Activated effector memory CD4-positive, alpha-beta T cell treated with anti-CD3 and anti-CD28 coated beads, Interleukin-2, amount 50 U/mL, for 16 hours (primary cell): Measurements from ENCODE around the gene TNS3.

Experiments
- DNase-seq: peaks from one replicate; pipeline ENCODE4 v3.0.0-alpha.2; 2020

The TNS3 gene

DNA sequence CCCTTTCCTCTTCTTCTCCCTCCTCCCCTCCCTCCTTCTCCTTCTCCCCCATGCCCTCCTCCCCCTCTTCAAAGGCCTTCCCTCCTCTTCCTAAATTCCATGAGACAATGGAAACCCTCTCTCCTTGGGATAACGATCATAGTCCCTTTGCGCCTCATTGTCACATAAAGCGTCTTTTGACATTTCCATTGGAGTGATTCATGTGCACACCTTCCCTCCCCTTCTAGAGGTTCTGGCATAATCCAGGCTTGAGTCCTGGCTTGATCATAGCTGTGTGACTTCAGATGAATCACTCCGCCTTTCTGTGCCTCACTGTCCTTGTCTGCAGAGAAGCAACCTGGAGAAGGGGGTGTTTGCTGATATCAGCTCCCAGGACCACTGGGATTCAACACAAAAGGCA, 204.2 kb downstream of the TNS3 start:
- DNase-seq: no peak

DNA sequence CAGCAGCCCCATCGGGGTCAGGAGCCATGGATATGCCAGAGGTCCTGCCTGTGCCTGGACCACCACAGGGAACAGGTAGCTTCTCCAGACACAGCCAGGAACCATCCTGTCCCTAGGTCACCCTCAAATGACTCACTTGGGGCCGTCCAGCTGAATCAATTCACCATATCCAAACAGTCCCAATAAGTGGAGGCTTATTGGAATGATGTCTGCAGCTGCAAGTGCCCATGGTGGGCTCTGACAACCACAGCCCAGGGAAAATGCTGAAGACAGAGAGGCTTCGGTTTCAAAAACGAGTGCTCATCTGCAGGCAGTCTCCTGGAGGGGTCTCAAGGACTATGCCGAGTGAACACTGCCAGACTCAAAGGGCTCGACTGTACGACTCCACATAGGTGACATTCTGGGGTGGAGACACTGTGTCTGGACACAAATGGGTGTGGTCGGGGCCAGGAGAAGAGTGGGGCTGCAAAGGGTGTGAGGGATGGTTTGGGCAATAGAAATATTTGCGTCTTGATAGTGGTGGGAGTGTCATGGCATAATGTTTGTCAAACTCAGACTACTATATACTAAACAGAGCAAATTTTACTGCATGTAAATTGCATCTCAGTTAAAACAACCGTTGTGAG, 204.8 kb downstream of the TNS3 start:
- peak; percentile 24 for DNase-seq

DNA sequence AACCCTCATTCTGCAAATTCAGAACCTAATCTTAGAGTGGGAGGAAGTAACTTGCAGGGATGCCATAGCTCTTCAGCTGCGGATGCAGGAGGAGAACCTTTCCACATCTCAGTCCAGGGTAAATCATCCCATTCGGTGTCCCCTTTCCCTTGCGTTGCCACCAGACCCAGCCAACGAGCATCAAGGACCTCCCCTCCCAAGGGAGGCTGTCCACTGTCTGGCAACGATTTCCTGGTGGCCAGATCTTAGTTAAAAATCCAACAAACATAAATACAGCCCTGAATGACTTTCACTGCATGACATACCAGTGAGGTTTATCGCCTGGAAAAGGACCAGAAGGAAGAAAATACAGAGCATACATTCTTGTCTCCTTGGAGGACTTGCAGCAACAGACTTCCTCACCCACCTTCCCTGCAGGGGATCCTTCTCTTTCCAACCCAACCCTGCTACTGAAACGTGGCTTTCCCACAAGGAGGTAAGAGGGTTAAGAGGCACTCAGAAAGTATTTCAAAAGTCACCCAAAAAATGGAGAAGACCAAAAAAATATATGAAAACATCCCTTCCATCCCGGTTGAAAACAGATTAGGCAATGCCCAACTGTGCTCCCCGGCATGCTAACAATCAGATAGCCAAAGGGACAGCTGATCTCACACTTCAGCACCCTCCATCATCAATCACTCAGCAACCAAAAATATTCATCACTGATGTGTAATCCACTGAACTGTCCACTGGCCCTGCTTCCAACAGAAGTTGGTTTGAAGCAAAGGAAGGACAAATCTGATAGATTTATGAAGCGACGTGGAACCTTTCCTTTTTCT, 206.6 kb downstream of the TNS3 start:
- DNase-seq: no peak

DNA sequence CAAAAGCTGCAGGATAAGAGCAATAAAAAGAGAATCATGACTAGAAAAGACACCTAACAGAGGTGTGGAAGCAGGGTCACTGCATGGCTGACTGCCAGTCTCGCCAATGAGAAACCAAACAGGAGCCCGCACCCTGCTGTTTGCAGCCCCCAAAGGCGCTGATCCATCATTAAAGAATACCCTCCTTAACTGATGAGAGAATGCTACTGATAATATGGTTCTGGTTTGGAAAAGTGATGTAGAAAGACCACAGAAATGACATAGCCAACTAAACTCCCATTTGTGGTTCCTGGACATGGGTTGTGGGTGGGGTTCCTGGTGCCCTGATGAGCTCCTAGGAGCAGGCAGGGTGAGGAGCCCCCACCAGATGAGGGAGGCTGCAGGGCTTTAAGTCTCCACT, 207.4 kb downstream of the TNS3 start:
- DNase-seq: no peak

DNA sequence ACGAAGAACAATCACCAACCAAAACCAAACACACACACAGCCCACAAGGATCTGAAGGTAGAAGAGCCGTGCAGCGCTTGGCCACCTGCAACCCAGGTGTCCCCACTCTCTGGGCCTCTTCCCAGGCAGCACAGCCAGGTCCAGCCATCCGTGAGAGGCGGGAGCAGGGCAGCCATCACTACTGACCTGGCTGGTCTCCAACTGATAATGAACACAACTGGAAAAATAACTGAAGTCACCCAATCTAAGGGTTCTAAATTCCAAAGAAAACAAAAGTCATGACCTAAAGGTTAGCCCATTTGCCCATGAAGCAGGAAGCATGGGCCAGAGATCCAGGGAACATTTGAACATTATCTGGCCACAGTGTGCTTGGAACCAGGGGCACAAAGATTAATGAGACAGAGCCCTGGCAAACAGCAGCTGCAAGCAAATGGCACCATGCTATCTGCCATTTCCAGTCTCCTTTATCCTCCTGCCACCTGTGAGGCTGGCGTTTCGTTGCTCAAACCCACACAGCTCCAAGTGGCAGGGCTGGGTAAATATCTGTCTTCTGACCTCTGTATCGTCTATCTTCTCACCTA, 207.9 kb downstream of the TNS3 start:
- peak; percentile 9 for DNase-seq

DNA sequence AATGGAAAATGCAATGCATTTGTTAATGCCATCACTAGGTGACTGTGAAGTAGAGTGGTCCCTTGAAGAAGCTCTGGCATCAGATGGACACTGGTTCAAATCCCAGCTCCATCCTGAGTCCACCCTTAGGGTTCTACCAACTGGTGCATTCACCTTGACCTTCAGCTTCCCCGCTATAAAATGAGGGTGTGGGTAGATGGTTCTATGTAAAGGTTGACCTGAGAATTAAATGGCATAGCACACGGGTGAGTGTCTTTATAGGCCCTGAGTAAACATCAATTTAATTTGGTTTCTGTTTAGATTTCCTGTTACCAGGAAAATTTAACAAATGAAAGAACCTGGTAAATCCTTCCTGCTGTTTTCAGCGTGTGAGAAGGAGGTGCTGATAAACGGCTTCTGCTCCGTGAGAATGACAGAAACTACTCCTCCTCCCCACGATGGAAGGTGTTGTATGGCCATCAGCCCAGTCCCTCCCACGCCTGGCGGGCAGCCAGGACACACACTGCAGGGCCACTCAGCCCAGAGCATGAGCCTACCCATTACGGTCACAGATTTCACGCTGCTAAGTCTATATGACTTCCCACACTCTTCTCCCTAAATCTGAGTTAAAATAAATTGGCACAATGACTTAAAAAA, 210.1 kb downstream of the TNS3 start:
- DNase-seq: no peak

DNA sequence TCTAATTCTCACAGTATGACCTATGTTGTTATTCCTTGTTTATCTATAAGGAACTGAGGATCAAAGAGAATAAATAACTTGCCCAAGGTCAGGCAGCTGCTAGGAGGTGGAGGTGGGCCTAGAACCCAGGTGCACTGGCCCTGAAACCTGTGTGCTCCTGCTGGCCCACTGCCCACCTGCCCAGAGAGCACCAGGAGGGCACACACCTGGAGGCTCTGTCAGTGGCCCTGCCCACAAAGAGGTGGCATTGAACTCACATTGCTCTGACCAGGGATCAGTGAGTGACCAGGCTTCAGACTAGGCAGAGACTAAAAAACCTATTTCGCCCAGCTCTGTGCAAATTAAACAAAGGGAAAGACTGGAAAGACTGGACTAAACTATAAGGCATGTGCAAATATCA, 210.6 kb downstream of the TNS3 start:
- no peak for DNase-seq

DNA sequence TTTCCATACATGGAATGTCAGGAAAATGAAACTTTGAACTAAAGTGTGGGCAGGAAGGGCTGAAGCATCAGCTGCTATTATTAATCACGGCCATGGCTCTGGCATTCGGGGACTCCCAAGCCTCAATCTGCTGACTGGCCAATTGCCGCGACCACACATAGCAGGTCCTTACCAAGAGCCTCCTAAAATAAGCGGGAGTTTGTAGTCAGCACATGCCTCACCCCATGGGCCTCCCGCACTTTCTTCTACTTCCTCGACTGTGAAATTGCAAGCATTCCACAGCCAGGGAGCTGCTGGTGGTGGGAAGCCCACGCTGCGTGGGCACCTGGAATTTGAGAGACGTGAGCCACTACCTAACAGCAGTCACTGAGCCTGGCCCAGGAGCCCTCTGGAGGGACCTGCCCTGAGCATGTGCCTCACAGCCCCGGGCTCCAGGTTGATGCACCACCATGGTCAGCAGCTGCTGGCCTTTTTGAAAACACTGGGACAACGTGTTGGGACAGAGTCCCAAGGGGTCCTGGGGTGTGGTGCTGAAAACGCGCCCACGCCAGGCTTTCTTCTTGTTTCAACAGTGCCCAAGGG, 211.4 kb downstream of the TNS3 start:
- DNase-seq: no peak

DNA sequence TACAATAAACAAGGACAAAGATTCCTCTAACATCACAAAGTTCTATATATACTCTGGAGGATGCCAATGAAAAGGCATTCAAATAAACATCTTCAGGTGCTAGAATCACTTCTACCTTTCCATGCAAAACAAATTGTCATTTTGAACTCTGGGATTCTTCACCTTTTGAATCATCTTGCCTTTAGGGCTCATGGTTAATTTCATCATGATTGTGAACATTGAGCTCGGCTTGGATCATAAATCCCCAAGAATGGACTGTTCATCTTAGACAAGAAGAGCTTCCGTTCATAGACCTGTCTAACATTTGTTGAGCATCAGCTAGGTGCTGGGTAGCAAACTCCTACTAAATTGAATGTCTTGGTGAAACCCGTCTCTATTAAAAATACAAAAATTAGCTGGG, 212.2 kb downstream of the TNS3 start:
- DNase-seq: no peak

DNA sequence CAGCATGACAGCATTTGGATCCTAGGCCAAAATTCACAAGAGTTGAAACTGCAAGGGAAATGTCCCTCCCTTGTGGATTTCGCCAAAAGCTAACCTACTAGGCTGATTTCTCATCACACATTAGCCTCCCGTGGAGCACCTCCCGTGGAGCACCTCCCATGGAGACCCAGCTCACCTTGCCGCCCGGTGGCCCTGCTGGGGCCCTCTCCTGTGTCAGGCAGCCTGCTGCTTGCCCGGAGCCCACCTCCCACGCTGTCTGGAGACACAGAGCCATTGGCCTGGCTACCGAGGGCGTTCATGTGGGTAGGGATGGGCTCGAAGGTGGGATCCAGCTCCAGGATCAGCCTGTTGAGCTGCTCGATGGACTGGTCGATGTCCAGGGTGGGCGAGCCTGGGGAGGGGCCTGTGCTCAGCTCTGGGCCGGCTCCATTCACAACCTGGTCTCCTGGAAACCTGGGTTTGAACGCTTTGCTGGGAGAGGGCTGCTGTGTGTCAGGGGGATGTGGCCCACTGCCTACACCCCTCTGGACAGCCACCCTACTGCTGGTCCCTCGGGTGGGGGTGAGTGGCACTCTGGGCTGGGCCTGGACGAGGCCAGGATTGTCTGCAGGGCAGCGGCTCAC, 213.6 kb downstream of the TNS3 start:
- DNase-seq: no peak

DNA sequence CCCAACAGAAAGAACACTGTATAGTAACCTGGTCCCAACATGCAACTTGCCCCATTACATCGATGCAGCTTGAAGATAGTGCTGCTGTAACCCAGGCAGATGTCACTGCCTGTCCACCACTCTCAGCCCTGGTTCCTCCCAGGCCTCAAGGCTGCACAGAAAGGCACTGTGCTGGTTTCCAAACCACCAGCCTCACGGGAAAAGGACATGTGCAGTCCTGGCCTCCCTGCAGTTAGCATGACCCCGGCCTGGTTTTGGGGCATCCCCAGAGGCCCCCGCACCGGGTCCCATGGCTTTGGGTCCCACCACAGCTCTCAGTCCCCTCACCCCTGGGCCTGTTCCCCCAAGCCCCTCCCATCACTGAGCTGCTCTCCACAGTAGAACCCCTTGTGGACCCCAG, 214.5 kb downstream of the TNS3 start:
- DNase-seq: no peak

DNA sequence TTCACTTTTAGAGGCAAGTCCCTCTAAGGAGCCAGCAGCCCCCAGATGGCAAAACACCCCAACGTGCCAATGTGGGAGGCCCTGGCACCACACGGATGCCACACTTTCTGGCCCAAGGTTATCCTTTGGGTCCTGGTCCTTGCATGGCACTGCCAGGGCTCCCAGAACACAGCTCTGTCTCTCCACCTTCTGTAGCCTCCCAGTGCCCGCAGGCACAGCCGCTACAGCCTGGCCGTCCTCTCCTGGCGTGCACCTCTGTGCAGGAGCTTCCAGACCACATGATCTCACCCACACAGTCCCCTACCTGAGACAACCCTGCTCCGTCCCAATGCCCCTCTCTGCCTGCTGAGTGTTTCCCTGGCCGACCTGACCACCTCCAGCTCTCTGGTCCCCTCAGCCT, 215.0 kb downstream of the TNS3 start:
- DNase-seq: no peak

DNA sequence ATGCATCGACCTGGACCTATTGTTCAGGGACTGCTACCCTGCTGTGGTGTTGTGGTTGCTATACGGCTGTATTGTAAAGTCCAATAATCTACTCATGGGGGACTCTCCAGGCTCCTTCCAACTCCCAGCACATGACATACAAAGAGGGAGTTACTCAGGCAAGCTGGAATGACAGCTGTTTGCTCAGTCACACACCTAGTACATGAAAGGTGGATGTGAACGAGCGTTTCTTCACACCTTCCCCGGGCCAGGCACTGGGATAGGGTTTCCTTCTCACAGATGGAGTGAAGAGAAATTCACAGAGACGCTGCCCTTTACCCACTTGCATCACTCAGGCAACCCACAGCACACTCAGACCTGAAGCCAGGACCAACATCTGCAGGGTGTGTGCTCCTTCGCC, 215.7 kb downstream of the TNS3 start:
- no peak for DNase-seq

DNA sequence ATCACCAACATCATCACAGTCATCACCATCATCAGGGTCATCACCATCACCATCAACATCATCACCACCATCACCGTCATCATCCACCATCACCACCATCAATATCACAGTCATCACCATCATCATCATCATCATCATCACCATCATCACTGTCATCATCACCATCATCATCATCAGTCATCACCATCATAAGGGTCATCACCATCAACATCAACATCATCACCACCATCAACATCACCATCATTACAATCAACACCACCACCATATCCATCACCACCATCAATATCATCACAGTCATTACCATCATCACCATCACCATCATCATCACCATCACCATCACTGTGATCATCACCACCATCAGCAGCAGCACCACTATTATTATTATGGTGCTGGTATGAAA, 218.9 kb downstream of the TNS3 start:
- no peak for DNase-seq

DNA sequence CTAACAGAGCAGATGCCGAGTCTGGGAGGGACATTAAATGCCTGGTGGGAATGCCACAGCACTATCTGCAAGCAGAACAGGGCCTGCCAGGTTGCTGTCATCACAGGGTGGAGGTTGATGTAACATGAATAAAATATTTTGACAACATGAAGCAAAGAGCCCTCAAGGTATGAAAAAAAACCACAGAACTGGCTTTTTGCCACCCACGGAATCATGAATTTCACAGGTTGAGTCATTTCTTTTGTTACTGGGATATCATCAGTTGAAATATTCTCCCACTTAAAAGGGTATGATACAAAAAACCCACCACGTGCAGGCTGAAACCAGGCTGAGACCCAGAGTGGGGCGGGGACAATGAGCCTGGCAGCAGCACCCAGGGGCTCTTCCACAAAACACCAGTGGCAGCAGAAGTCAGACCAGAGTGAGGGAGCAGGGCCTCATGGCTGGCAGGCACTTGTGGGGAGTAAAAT, 220.1 kb downstream of the TNS3 start:
- DNase-seq: no peak

DNA sequence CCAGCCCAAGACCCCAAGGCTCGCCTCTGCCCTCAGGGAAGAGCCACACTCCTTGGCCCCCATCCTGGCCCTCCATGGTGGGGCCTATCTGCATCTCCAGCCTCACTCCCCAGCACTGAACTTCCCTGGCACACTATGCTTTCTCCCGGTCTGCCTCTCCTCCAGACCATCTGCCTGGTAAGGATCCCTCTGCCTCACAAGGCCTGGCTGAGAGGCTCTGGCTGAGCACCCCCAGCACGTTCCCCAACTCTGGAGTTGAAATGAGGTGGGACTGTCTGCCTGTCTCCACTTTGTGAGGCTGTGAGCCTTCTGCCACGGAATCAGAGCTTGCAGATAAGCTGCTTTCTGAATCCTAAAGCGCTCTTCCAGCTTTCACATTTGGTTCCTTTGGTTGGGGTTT, 220.7 kb downstream of the TNS3 start:
- DNase-seq: no peak

DNA sequence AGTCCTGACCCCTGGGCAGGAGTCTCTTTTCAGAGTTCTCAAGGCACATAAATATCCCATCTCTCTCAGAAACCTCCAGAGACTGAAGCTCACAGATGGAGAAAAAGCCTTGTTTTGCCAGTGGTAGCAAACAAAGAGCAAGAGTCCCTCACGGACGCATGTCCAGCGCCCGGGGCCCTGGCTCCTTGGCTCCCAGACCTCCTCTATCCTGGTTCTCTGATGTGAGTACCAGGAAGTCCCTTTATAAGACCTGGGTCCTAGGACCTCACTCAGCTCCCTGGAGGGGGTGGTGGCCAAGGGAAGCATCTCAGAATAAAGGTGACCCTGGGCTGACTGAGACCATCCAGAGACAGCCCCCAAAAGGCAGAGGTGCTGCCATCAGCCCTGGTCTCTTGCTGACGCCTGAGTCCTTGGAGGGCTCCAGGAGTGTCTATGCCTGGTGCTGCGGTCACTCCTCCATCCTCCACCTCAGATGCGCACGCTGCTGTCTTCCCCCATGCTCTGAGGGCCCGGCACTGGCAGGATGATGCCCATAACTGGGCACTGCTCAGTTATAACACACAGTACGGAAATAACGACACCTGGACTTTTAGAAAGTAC, 221.5 kb downstream of the TNS3 start:
- no peak for DNase-seq

DNA sequence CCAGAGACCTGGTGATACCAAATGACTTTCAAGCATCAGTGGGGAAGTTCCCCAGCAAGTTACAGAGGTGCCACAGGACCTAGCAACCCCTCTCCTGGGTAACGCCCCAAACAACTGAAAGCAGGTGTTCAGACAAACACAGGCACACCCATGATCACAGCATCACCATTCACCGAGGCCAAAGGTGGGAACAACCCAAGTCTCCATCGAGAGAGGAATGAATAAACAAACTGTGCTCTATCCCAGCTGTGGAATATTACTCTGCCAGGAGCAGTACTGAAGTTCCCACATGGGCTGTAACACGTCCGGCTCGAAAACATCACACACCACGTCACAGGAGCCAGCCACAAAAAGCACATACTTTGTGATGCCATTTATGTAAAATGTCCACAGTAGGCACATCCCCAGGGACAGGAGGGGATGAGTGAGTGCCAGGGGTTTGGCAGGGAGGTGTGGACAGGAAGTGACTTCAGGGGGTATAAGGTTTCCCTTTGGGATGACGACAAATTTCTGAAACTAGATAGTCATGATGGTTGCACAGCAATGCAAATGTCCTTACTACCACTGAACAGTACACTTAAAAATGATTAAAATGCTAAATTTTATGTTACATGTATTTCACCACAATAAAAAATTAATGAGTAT, 222.8 kb downstream of the TNS3 start:
- DNase-seq: no peak

DNA sequence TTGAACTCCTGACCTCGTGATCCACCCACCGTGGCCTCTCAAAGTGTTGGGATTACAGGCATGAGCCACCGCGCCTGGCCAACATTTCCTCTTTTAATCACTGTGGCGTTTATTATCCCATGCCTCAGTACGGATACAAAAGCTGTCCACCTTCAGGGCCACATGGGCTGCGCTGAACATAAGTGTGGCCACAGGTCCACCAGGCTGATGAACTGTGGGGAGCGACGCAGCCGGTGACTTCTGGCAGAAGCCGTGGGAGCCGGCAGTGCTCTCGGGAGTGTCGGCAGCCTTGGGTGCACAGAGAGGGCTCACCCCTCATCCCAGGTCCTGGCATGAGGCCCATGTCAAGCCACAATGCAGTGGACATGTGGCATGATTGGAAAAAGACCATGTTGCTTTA, 223.6 kb downstream of the TNS3 start:
- DNase-seq: no peak

DNA sequence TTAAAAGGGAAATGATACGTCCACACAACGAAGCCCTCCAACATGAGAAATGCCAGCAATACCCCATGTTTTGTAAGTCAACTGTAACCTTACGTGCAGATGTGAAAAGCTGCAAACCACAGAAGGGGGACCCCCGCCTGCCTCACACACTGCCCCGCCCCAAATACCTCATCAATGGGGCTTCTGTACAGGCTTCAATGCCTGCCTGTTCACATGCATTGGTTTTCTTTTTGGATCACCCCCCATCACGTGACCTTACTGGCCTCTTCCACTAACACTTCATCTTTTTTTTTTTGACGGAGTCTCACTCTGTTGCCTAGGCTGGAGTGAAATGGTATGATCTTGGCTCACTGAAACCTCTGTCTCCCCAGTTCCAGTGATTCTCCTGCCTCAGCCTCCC, 224.0 kb downstream of the TNS3 start:
- no peak for DNase-seq

DNA sequence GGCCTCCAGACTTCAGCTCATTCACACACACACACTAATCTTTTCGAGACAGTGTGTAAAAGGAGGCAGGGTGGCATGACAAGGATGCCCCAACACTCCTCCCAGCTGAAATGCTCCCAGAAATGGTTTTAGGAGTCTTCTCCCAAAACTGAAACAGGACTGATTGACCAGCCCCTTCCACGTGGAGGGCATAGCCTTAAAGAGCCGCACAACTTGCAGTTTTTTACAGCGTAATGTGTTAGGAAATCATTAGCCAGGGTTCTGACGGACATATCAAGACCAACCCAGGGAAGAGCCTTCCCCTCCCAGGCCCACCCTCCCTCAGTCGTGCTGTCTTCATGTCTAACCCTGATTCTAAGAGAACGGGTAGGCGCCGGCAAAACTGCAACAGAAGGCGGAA, 224.6 kb downstream of the TNS3 start:
- no peak for DNase-seq

DNA sequence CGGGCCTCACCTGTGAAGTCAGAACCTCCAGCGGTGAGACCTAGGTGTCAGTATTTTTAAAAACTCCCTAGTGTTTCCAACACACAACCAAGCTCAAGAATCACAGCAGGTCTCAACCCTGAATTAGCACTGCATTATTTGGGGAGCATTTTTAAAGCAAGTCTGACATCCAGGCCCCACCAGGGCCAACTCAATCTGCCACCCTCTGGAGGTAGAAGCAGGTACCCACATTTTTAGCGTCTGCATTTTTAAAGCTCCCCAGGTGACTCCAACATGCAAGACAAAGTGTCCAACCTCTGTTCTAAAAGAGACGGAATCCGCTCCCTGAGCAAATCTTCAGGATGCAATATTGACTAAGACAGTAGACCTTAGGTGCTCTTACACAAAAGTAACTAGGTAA, 225.7 kb downstream of the TNS3 start:
- no peak for DNase-seq
